ENCODE data around the gene CAMTA1. TPM values are rescaled to one million over a fixed set of nuclear protein-coding genes. Genes with fewer than 3 reads are reported as not detected.
A peak's percentile ranks its signal among the peaks of the same experiment; 100 is the strongest.

CAMTA1 gene
- total RNA-seq, 1 experiment from 2014 or later: 105 TPM

- no peak for DNase-seq (ENCODE audit: low read depth)
These were observed 6.0 kb upstream of the CAMTA1 start for GRCh38 chr1:6779089-6779805.

GRCh38 chr1:6782151-6782550 is 3.1 kb upstream of the CAMTA1 start:
- DNase-seq (ENCODE audit: low read depth): no peak

- no peak for DNase-seq (ENCODE audit: low read depth)
These were observed 2.0 kb upstream of the CAMTA1 start for GRCh38 chr1:6783221-6783620.

GRCh38 chr1:6783936-6784559 is 1.2 kb upstream of the CAMTA1 start:
- no peak for DNase-seq (ENCODE audit: low read depth)

- peak; percentile 100 for DNase-seq (ENCODE audit: low read depth)
These were observed 515 bp upstream of the CAMTA1 start for GRCh38 chr1:6784560-6785317.

- peak; percentile 40 for DNase-seq (ENCODE audit: low read depth)
These were observed 663 bp downstream of the CAMTA1 start for GRCh38 chr1:6785728-6786505.

DNA sequence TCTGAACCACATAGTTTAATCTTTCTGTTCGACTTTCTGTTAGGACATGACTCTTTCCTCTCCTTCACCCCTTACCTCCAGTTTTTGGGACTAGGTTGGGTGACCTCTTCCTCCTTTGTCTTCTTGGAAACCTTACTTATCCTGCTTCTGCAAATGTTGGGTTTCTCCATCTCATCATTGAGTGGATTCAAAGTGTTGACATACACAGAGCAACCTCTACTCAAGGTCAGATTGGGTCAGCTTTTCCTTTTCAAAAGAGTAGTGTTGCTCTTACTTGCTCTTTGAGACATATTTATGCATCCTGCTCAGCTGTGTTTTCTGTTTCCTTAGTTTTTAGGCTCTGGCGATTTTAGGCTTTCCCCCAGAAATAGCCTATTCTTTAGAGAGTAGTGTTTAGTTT is 3.7 kb downstream of the CAMTA1 start:
- DNase-seq (ENCODE audit: low read depth): no peak

GRCh38 chr1:6790146-6790545 is 4.9 kb downstream of the CAMTA1 start:
- no peak for DNase-seq (ENCODE audit: low read depth)

GRCh38 chr1:6794164-6794563 is 8.9 kb downstream of the CAMTA1 start:
- DNase-seq (ENCODE audit: low read depth): no peak

DNA sequence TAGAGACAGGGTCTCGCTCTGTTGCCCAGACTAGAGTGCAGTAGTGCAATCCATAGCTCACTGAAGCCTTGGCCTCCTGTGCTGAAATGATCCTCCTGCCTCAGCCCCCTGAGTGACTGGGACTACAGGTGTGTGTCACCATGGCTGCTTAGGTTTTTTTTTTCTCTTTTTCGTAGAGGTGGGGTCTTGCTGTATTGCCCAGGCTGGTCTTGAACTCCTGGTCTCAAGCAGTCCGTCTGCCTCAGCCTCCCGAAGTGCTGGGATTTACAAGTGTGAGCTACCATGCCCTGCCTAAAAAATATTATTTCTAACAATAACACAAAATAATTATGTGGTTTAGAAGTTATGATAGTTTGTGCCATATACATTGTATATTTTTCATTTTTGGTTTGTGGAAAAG is 9.9 kb downstream of the CAMTA1 start:
- DNase-seq (ENCODE audit: low read depth): no peak

- peak; percentile 58 for DNase-seq (ENCODE audit: low read depth)
These were observed 10.4 kb downstream of the CAMTA1 start for GRCh38 chr1:6795661-6796060.

- no peak for DNase-seq (ENCODE audit: low read depth)
These were observed 10.8 kb downstream of the CAMTA1 start for GRCh38 chr1:6796095-6796494.

- no peak for DNase-seq (ENCODE audit: low read depth)
These were observed 14.2 kb downstream of the CAMTA1 start for GRCh38 chr1:6799499-6799898.

DNA sequence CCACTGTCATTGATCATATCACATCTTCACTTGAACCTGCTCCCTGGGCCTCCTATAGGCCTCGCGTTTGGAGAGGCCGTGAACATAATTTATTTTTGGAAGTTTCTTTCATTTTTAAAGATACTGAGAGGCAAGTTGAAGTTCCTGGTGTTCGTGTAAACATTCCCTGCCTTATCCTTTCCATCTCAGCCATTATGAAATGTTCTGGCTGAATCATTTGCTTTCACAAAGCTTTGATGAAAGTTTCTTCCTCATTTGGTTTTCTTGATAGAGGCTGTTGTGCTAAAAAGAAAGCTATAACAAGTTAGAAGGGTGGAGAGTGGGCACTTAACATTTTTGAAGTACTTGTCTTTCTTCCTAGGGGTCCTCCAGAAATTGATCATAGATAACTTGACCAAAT is 15.5 kb downstream of the CAMTA1 start:
- no peak for DNase-seq (ENCODE audit: low read depth)

- no peak for DNase-seq (ENCODE audit: low read depth)
These were observed 15.9 kb downstream of the CAMTA1 start for GRCh38 chr1:6801199-6801598.

DNA sequence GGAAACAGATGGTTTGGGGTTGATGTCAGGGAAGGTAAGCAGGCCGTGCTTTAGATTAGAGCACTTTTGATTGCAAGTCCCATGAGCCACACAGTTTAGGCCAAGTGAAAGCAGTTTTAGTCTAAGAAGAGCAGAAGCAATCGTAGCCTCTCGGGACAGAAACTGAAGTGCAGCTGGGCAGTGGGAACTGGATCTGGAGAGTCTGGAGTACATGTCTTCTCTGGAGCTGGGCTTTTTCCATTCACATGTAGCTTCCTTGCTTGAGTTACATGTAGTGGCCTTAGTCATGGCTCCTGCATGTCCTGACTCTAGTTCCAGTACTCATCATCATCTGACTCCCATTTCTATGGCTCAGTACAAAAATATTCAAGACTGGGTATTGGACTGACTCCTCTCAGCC is 16.7 kb downstream of the CAMTA1 start:
- DNase-seq (ENCODE audit: low read depth): no peak

DNA sequence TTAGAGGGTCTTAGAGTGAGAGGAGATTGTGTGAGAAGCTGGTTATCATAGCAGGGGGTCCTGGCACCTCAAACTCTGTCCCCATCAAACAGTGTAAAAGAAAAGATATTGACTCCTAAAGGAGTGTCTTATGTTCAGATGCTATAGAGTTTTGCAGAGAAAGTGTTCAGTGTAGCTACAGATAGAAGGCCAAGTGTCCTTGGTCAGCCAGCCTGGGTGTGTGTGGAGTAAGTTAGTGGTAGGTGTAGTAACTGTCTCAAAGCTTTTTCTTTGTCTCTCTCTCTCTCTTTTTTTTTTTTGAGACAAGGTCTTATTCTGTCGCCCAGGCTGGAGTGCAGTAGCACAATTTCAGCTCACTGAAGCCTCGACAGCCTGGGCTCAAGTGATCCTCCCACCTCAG is 17.2 kb downstream of the CAMTA1 start:
- no peak for DNase-seq (ENCODE audit: low read depth)

DNA sequence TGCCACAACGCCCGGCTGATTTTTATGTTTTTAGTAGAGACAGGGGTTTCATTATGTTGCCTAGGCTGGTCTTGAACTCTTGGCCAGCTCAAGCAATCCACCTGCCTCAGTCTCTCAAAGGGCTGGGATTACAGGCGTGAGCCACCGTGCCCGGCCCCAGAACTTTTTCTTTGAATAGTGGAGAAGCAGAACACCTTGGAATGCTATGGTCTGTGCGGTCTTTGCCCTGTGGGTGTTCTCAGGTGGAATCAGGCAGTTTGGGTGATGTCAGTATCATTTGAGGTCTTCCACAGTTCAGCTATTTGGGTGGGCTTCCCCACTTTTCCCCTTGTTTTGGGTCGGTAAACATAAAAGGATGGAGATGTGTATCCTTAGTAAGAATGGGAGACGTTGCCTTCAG is 17.6 kb downstream of the CAMTA1 start:
- DNase-seq (ENCODE audit: low read depth): no peak

DNA sequence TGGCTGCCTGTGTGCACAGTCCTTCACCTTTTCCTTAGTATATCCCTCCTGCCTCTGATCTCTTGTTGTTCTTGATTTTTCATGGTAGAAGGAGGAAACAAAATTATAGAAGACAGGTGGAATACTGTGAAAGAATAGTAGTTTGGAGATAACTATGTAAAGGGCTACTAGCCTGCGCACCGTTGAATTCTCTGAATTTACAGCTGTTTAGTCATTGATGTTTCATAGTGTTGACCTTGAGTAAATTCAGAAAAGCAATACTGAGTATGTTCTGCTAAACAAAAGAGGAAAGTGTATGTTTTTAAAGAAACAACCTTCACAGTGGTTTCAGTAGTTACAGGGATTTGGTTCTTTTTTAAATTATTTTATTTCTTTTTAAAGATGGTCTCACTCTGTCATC is 18.1 kb downstream of the CAMTA1 start:
- DNase-seq (ENCODE audit: low read depth): no peak

DNA sequence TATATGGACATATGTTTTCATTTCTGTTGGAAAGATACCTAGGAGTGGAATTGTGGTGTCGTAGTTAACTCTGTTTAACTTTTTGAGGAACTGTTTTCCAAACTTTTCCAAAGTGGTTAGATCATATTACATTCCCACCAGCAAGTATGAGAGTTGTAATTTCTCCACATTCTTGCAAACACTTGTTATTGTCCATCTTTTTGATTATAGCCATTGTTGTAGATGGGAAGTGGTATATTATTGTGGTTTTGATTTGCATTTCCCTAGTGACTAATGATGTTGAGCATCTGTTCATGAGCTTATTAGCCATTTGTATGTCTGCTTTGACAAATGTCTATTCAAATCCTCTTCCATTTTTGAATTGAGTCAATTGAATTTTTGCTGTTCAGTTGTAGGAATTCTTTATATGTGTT is 19.8 kb downstream of the CAMTA1 start:
- no peak for DNase-seq (ENCODE audit: low read depth)

GRCh38 chr1:6807782-6808181 is 22.5 kb downstream of the CAMTA1 start:
- DNase-seq (ENCODE audit: low read depth): no peak

- no peak for DNase-seq (ENCODE audit: low read depth)
These were observed 24.2 kb downstream of the CAMTA1 start for GRCh38 chr1:6809461-6809860.
